Smooth muscle cell (in vitro differentiated cells): ENCODE results near the gene ULK3. TPM values are rescaled to one million over a fixed set of nuclear protein-coding genes. Genes with fewer than 3 reads are reported as not detected.
A peak's percentile ranks its signal among the peaks of the same experiment; 100 is the strongest.

ENCODE experiments used
- DNase-seq: peaks from one replicate; lab custom pipeline; 2025; ENCODE audit not compliant: unreplicated experiment; lab: John Stamatoyannopoulos, UW
- H2AFZ ChIP-seq: fragments of 200-600 bp; sonication (generic); 2 replicates; pipeline ENCODE4 v1.6.0; 2016; ENCODE audit warnings: antibody characterized with exemption, low read depth, mild to moderate bottlenecking
- H3F3A ChIP-seq: fragments of 200-600 bp; sonication (generic); 2 replicates; pipeline ENCODE4 v1.6.0; 2017; ENCODE audit warnings: antibody characterized with exemption, low read depth
- H3K27ac ChIP-seq: fragments of 200-600 bp; sonication (generic); 2 replicates; pipeline ENCODE4 v1.5.1; 2016; ENCODE audit warnings: low read depth, mild to moderate bottlenecking
- H3K27me3 ChIP-seq: fragments of 200-600 bp; sonication (generic); 2 replicates; pipeline ENCODE4 v1.6.1; 2016; ENCODE audit warnings: low read depth, mild to moderate bottlenecking
- H3K36me3 ChIP-seq: fragments of 200-600 bp; sonication (generic); 2 replicates; pipeline ENCODE4 v1.5.1; 2016; ENCODE audit warnings: low read depth
- H3K4me1 ChIP-seq: fragments of 200-600 bp; sonication (generic); 2 replicates; pipeline ENCODE4 v1.5.1; 2016; ENCODE audit warnings: low read depth
- H3K4me2 ChIP-seq: fragments of 200-600 bp; sonication (generic); 2 replicates; pipeline ENCODE4 v1.6.0; 2016; ENCODE audit warnings: mild to moderate bottlenecking
- H3K4me3 ChIP-seq: fragments of 200-600 bp; sonication (generic); 2 replicates; pipeline ENCODE4 v1.5.1; 2016; ENCODE audit warnings: mild to moderate bottlenecking
- H3K79me2 ChIP-seq: fragments of 200-600 bp; sonication (generic); 2 replicates; pipeline ENCODE4 v1.6.0; 2016; ENCODE audit warnings: low read depth, mild to moderate bottlenecking
- H3K9ac ChIP-seq: fragments of 200-600 bp; sonication (generic); 2 replicates; pipeline ENCODE4 v1.6.0; 2016; ENCODE audit warnings: low read depth
- H3K9me3 ChIP-seq: fragments of 200-600 bp; sonication (generic); replicated peaks from 2 replicates; pipeline ENCODE4 v1.5.1; 2016; ENCODE audit warnings: low read depth
- H4K20me1 ChIP-seq: fragments of 200-600 bp; sonication (generic); 2 replicates; pipeline ENCODE4 v1.6.0; 2016; ENCODE audit warnings: low read depth
- WGBS: methylation state at CpG from one replicate; pipeline ENCODE4 v1.1.7; 2016; ENCODE audit warnings: low lambda C conversion rate; 5-methylcytosine and 5-hydroxymethylcytosine counted together
- polyA plus RNA-seq: library from polyadenylated mRNA; unstranded; fragments of >200 nt; fragmentation: Nextera tagmentation; extraction: Ambion mirVana; gene quantifications from 2 replicates; pipeline ENCODE4 v1.2.1, GENCODE V29; 2016
- total RNA-seq: library from RNA; depleted of rRNA; stranded (reverse); fragments of >200 nt; gene quantifications from 2 replicates; pipeline ENCODE4 v1.2.3, GENCODE V29; 2014
- TF ChIP-seq, protein P1 (sequence below): fragments of 200-600 bp; sonication (generic); IDR thresholded peaks from 2 replicates; pipeline ENCODE4 v1.5.1; 2017; ENCODE audit warnings: borderline replicate concordance, mild to moderate bottlenecking, antibody characterized with exemption; ENCODE audit not compliant: insufficient read depth, poor library complexity, severe bottlenecking

The ULK3 gene
- total and polyA plus RNA-seq, 2 experiments from 2014 or later = 14.2 to 20.8 TPM

DNA sequence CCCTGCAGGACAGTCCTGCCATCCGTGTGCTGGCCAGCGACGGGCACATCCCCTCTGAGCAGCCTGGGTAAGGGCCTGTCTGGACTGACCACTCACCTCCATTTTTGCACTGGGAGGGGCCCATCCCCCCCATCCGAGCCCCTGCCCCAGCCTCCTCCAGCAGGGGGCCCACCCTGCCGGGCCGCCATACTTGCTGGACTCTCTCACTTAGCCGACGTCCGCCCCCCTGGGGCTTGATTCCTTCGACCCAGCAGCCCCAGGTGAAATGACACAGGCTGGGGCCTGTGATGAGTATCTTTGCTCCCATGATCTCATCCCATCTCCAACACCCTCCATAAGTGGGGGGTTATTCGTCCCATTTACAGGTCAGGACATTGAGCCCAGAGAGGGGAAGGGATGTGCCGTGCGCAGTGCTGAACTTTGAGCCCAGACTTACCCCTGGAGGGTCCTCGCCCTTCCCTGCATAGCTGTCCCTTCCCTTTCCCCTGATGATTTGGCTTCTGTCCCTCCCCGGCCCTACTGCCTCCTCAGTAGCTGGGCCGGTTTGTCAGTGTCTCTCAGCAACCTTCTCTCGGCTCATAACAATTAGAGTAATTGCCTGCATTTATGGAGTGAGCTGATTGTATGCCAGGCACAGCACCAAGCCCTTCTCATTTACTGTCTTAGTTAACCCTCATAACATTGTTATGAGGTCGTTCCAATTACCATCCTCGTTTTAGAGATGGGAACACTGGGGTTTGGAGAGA is 26.2 kb downstream of the ULK3 start:
- no peak for DNase-seq
- no peaks in the 10 kb centered on the region for H3K36me3 ChIP-seq
- H3F3A ChIP-seq = no peaks in the 10 kb centered on the region
- no peak overlapping the region for H3K9ac ChIP-seq
- no peaks in the 10 kb centered on the region for H3K79me2 ChIP-seq
- H3K4me1 ChIP-seq = peaks cover 13% of the 10 kb centered on the region
- no peaks in the 10 kb centered on the region for H4K20me1 ChIP-seq
- TF ChIP-seq, protein P1, sequence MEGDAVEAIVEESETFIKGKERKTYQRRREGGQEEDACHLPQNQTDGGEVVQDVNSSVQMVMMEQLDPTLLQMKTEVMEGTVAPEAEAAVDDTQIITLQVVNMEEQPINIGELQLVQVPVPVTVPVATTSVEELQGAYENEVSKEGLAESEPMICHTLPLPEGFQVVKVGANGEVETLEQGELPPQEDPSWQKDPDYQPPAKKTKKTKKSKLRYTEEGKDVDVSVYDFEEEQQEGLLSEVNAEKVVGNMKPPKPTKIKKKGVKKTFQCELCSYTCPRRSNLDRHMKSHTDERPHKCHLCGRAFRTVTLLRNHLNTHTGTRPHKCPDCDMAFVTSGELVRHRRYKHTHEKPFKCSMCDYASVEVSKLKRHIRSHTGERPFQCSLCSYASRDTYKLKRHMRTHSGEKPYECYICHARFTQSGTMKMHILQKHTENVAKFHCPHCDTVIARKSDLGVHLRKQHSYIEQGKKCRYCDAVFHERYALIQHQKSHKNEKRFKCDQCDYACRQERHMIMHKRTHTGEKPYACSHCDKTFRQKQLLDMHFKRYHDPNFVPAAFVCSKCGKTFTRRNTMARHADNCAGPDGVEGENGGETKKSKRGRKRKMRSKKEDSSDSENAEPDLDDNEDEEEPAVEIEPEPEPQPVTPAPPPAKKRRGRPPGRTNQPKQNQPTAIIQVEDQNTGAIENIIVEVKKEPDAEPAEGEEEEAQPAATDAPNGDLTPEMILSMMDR = no peak
- no peak overlapping the region for H3K4me3 ChIP-seq
- no peaks in the 10 kb centered on the region for H3K9me3 ChIP-seq
- 65% methylated on average over 18 of the region's 19 CpGs for WGBS
- H3K27ac ChIP-seq = peak overlapping the region; percentile 56
- no peaks in the 10 kb centered on the region for H3K27me3 ChIP-seq
- H3K4me2 ChIP-seq = no peak overlapping the region
- no peak overlapping the region for H2AFZ ChIP-seq

DNA sequence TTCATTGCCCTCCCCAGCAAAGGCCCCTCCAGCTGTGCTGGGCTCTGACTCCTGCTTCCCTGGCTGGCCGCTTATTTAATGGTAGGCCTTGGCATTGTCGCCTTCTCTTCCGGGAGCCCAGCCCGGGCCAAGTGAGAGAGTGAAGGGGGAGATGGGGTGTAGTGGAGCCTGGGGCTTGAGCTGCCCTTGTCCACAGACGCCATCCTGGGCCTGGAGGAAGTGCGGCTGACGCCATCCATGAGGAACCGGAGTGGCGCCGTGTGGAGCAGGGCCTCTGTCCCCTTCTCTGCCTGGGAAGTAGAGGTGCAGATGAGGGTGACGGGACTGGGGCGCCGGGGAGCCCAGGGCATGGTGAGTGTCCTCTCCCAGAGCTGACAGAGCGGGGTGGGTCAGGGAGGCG is 27.0 kb downstream of the ULK3 start:
- no peak for DNase-seq
- 97% methylated on average over 15 of the region's 15 CpGs for WGBS
- no peak overlapping the region for H3K27ac ChIP-seq
- peaks cover 5% of the 10 kb centered on the region for H3K4me1 ChIP-seq
- TF ChIP-seq, protein P1 = no peak
- H3K9ac ChIP-seq = no peak overlapping the region
- H2AFZ ChIP-seq = no peak overlapping the region
- no peaks in the 10 kb centered on the region for H4K20me1 ChIP-seq
- H3K4me2 ChIP-seq = no peak overlapping the region
- no peaks in the 10 kb centered on the region for H3K9me3 ChIP-seq
- H3K79me2 ChIP-seq = no peaks in the 10 kb centered on the region
- no peak overlapping the region for H3K4me3 ChIP-seq
- H3K27me3 ChIP-seq = no peaks in the 10 kb centered on the region
- H3F3A ChIP-seq = no peaks in the 10 kb centered on the region
- no peaks in the 10 kb centered on the region for H3K36me3 ChIP-seq

DNA sequence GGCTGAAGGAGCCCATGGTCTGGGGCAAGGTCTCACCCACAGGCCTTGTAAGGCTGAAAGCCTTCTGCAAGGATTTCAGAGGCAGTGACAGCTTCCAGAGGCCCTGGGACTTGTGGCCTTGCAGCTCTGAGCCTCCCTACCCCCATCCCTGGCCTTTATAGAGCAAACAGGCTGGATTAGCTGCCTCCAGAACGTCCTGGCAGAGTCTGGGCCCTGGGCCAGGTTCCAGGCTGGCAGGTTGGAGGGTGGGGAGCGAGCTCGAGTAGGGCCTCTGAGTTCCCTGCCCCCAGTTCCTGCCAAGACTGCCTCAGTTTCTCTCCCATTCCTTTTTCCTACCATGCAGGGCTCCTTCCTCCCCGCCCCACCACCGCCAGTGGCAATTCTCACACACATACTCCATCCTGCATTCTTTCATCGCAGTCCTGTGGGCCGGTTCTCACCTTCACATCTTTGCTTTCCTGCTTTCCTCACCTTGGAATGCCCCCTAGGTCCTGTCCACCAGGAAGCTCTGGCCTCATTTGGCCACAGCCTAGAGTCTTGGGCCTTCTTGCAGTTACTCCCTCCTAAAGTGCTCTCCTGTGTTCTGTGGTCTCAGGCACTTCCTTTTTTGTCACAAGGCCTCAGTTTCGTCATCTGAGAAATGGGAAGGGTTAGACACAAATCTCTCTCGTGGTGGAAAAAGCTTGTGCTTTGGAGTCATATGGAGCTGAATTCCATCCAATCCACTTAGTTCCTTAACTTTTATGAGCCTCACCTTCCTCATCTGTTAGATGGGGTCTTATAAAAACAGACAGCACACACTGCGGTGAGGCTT is 27.6 kb downstream of the ULK3 start:
- Histone ChIP-seq H3K27ac (no peak overlapping the region), H3F3A (no peaks in the 10 kb centered on the region), H3K27me3 (no peaks in the 10 kb centered on the region), H3K4me3 (no peak overlapping the region), H2AFZ (no peak overlapping the region), H3K79me2 (no peaks in the 10 kb centered on the region), H3K36me3 (no peaks in the 10 kb centered on the region), H3K9me3 (no peaks in the 10 kb centered on the region), H3K4me2 (no peak overlapping the region), H3K9ac (no peak overlapping the region), H3K4me1 (no peaks in the 10 kb centered on the region), H4K20me1 (no peaks in the 10 kb centered on the region)
- WGBS = 77% methylated on average over 10 of the region's 10 CpGs
- TF ChIP-seq, protein P1 = no peak
- DNase-seq = no peak
